Esophagus squamous epithelium (tissue), 4 donors: ENCODE measurements around the gene TBC1D2B.
"Not testable (repeated sequence)": the region's sequence is repeated elsewhere in the genome, so short reads cannot be mapped to it uniquely, and the experiment has no call there.

Experiments
- POLR2A ChIP-seq, 4 donors: fragments of 450-650 bp; IDR thresholded peaks; one replicate each; pipeline ENCODE4 v1.6.1; 2017; ENCODE audit warnings: antibody characterized with exemption in 4 of 4, mild to moderate bottlenecking in 4 of 4, moderate library complexity in 3 of 4
- TF ChIP-seq, protein P1 (sequence below), 6 experiments: fragments of 450-650 bp in 4 of 6; fragments of 200-600 bp in 2 of 6; sonication (generic) in 2 of 6; IDR thresholded peaks; one replicate each; pipeline ENCODE4 v1.5.1; 2016 to 2019; ENCODE audit warnings: antibody characterized with exemption in 6 of 6, mild to moderate bottlenecking in 4 of 6, moderate library complexity in 4 of 6

DNA sequence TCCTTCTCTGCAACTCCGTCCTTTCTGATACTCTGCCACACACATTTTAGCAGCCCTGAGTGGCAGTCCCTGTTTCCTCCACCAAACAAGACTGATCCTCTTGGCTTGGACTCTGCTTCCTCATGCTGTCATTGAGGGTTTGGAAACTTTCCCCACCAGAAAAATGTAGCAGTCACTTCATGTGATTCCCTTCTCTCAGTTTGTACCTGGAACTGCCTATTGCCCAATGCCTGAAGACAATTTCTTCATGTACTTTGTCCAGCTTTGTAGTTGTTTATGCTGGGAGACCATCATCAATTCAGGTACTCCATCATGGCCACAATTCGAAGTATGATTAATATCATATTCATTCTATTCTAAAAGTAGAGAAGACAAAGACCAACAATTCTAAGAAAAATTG, 119.5 kb downstream of the TBC1D2B start:
- TF ChIP-seq, protein P1, sequence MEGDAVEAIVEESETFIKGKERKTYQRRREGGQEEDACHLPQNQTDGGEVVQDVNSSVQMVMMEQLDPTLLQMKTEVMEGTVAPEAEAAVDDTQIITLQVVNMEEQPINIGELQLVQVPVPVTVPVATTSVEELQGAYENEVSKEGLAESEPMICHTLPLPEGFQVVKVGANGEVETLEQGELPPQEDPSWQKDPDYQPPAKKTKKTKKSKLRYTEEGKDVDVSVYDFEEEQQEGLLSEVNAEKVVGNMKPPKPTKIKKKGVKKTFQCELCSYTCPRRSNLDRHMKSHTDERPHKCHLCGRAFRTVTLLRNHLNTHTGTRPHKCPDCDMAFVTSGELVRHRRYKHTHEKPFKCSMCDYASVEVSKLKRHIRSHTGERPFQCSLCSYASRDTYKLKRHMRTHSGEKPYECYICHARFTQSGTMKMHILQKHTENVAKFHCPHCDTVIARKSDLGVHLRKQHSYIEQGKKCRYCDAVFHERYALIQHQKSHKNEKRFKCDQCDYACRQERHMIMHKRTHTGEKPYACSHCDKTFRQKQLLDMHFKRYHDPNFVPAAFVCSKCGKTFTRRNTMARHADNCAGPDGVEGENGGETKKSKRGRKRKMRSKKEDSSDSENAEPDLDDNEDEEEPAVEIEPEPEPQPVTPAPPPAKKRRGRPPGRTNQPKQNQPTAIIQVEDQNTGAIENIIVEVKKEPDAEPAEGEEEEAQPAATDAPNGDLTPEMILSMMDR (IDR thresholded peaks at IDR 0.05), result not testable (repeated sequence)
- TF ChIP-seq POLR2A (IDR thresholded peaks at IDR 0.05), result not testable (repeated sequence)
